Fibroblast of skin of left biceps (primary cell): ENCODE measurements around the gene PRICKLE4.

Experiments used
- DNase-seq, 2 experiments: peaks; one replicate each; pipeline ENCODE4 v3.0.0-alpha.2; 2013; ENCODE audit warnings: low read depth in 2 of 2

Gene PRICKLE4

GRCh38 chr6:41780551-41781365, at the start of gene PRICKLE4:
TSS of gene PRICKLE4 (plus strand) at chr6:41780782. CDS start at chr6:41783474, 2,692 bp downstream.
- DNase-seq = no peak

- no peak for DNase-seq
Observed at GRCh38 chr6:41731561-41732086, 49.0 kb upstream of the PRICKLE4 start.

- DNase-seq = no peak
Observed at GRCh38 chr6:41732149-41732548, 48.4 kb upstream of the PRICKLE4 start.

GRCh38 chr6:41732591-41733359, 47.8 kb upstream of the PRICKLE4 start:
- DNase-seq = no peak

GRCh38 chr6:41733360-41733706, 47.2 kb upstream of the PRICKLE4 start:
- DNase-seq = no peak

- DNase-seq = peak in 1 of 2 experiments; percentile 18
Observed at GRCh38 chr6:41733707-41734665, 46.6 kb upstream of the PRICKLE4 start.

- DNase-seq = peak; percentile 26 to 30
Observed at GRCh38 chr6:41734666-41735426, 45.7 kb upstream of the PRICKLE4 start.

GRCh38 chr6:41735427-41736185, 45.0 kb upstream of the PRICKLE4 start, which contains the start of gene TFEB:
TSS of gene TFEB (minus strand) at chr6:41735608. CDS start at chr6:41691213, 44,395 bp downstream.
- peak; percentile 62 to 67 for DNase-seq

GRCh38 chr6:41736186-41736733, 44.3 kb upstream of the PRICKLE4 start:
- no peak for DNase-seq

- DNase-seq = no peak
Observed at GRCh38 chr6:41736800-41737555, 43.6 kb upstream of the PRICKLE4 start.

GRCh38 chr6:41737591-41738130, 42.9 kb upstream of the PRICKLE4 start:
- DNase-seq = no peak

- no peak for DNase-seq
Observed at GRCh38 chr6:41739041-41739440, 41.5 kb upstream of the PRICKLE4 start.

GRCh38 chr6:41740366-41741162, 40.0 kb upstream of the PRICKLE4 start:
- no peak for DNase-seq

GRCh38 chr6:41741625-41742490, 38.7 kb upstream of the PRICKLE4 start:
- DNase-seq = no peak

GRCh38 chr6:41743406-41744235, 37.0 kb upstream of the PRICKLE4 start:
- DNase-seq = no peak

GRCh38 chr6:41744236-41744787, 36.3 kb upstream of the PRICKLE4 start:
- no peak for DNase-seq
